Stimulated activated CD4-positive, alpha-beta T cell treated with anti-CD3 and anti-CD28 coated beads, TNF-alpha, amount 100 ng/mL, for 48 hours (primary cell): Measurements from ENCODE around the gene TMEM11.

ENCODE experiments used
- DNase-seq, 3 donors: peaks; one replicate each; pipeline ENCODE4 v3.0.0-alpha.2; 2020; ENCODE audit warnings: low read depth in 3 of 3

Gene TMEM11

GRCh38 chr17:21184570-21184969, 29.4 kb downstream of the TMEM11 start:
- no peak for DNase-seq

- DNase-seq: no peak
These were observed 30.5 kb downstream of the TMEM11 start for GRCh38 chr17:21183468-21183867.

- DNase-seq: no peak
These were observed 35.9 kb downstream of the TMEM11 start for GRCh38 chr17:21177854-21178600.

DNA sequence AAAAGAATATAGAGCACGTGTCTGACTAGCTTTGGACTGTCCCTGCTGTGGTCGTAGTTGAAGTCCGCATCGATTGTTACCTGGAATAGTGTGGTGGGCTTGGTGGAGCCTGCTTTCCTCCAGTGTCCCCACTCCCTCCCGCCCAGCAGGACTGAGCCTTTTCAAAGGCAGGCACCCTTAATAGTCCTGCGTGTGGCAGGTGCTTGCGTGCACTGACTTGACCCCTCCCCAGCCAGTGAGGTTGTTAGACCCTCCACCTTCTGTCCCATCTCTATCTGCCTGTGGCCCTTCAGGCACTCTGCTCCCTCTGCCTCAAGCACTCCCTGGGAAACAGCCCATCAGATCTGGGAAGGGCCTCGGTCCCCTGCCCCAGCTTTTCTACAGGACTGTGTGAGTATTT, 36.6 kb downstream of the TMEM11 start:
- no peak for DNase-seq

DNA sequence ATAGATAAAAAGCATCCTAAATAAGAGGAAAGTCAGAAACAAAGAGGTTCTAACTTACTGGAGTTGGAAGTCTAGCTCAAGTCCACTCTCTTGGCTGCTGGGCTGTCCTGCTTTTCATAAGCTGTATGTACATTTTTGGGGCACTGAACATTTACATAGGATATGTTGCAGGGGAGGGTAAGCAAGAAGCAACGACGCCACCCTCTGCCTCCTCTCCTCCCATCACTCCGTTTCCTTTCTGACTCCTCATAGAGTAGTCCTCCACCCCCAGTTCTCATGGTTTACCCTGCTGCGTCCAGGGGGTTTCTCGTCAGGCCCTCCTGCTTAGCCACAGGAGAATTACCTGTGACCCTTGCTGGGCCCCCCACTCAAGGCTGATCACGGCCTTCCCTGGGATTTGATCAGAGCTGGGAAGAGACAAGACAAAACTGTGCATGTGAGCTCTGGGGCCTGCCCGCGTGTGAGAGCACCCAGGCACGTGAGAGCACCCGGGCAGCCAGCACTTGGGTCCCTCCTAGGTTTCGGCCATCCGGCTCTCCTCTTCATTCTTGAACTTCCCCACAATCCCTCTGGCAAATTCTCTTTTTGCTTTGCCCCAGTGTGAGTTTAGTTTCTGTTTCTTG, 37.1 kb downstream of the TMEM11 start:
- DNase-seq: no peak

GRCh38 chr17:21174713-21175112, 39.2 kb downstream of the TMEM11 start:
- no peak for DNase-seq

DNA sequence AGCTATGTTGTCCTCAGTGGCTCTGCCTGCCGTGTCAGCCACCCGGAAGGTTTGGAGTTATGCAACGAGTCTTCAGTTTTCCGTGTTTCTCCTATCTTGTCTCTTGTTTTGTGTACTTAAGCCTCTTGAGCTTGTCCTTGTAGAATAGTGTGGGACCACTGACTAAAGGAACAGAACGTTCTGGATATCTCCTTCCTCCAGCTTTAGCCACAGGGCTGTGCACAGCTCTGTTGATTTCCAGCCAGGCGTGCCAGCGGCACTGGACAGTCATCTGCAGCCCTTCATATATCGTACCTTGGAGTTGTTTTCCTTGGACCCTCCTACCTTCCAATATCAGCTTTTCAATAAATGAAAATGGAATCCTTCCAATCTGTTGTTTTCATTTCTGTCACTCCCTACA, 39.8 kb downstream of the TMEM11 start:
- DNase-seq: no peak

DNA sequence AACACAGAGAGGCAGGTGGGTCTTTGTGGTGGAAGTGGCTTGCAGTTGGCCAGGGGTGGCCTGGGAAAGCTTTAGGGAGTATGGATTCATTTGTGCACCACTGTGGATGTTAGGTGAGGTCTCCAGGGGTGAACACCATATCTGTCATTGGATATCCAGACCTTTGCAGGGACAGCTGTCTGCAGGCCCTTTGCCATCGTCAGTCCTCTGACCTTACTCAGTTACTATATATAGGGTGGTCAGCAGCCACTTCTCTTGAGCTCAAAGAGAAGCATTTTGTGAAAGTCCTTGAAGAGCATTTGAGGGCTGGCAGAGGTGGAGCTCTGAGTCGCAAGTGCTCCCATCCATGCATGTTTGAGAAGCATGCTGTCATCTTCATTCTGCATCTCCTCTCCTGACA, 40.4 kb downstream of the TMEM11 start:
- no peak for DNase-seq

- no peak for DNase-seq
These were observed 41.1 kb downstream of the TMEM11 start for GRCh38 chr17:21172846-21173245.

DNA sequence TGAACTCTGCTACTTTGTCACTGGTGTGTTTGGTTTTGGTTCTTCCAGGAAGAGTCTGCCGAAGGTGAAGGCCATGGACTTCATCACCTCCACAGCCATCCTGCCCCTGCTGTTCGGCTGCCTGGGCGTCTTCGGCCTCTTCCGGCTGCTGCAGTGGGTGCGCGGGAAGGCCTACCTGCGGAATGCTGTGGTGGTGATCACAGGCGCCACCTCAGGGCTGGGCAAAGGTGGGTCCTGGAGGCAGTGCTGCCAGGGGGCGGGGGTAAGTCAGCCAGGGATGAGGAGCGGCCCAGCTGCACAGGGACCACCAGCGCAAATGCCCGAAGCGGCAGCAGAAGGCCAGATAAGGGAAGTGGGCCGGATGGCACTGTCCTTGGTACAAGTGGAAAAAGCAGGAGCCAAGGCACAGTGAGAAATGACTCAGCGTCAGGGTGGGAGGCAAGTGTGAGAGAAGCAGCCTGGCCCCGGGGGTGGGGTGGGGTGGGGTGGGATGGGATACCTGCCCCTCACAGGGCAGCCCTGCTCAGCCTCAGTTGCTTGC, 41.9 kb downstream of the TMEM11 start:
- no peak for DNase-seq

- DNase-seq: no peak
These were observed 42.5 kb downstream of the TMEM11 start for GRCh38 chr17:21171309-21171922.

- no peak for DNase-seq
These were observed 43.2 kb downstream of the TMEM11 start for GRCh38 chr17:21170809-21171208.

DNA sequence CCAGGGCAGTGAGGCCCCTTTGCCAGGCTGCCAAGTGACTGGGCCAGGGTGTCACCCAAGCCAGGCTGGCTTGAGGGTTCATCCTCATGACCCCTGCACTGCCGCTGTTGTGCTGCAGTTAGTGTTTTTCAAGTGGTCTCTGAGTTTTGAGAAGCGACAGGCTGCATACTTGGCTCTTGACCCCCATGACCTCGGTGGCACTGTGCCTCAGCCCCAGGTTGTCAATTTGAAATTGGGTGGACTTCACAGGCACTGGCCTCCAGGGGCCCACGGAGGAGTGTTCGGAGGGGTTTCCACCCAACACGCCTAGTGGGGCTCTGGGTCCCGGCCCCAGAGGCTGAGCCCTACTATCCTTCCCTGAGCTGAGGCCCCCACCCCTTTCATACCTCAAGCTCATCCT, 44.5 kb downstream of the TMEM11 start:
- DNase-seq: no peak

DNA sequence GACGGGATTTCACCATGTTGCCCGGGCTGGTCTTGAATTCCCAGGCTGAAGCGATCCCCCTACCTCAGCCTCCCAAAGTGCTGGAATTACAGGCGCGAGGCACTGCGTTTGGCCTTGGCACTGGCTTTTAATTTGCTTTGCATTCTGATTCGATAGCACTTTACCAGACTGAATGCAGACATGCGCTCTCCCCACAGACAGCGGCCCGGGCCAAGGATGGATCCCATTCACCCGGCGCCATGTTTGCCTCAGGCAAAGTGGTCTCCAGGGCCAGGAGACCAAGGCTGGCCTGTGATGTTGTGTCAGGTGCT, 45.5 kb downstream of the TMEM11 start:
- no peak for DNase-seq

- no peak for DNase-seq
These were observed 46.7 kb downstream of the TMEM11 start for GRCh38 chr17:21167303-21167702.

GRCh38 chr17:21166595-21167210, 47.3 kb downstream of the TMEM11 start:
- DNase-seq: no peak

GRCh38 chr17:21165922-21166594, 47.9 kb downstream of the TMEM11 start:
- no peak for DNase-seq

- no peak for DNase-seq
These were observed 49.3 kb downstream of the TMEM11 start for GRCh38 chr17:21164620-21165019.

- no peak for DNase-seq
These were observed 49.7 kb downstream of the TMEM11 start for GRCh38 chr17:21164216-21164615.

DNA sequence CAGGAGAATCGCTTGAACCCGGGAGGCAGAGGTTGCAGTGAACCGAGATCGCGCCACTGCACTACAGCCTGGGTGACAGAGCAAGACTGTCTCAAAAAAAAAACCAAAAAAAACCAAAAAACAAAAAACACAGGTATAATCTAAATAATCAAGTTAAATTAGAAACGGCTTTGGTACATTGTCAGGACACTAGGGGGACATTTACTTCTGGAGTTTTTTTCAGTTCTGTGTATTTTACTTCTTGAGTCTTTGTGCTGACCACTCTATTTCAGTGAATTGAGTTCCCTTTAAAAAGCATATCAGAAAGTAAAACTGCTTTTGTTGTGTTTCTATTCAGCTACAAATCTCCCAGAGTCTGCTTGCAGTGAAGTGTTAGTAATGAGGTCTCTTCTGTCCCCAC, 50.9 kb downstream of the TMEM11 start:
- no peak for DNase-seq

DNA sequence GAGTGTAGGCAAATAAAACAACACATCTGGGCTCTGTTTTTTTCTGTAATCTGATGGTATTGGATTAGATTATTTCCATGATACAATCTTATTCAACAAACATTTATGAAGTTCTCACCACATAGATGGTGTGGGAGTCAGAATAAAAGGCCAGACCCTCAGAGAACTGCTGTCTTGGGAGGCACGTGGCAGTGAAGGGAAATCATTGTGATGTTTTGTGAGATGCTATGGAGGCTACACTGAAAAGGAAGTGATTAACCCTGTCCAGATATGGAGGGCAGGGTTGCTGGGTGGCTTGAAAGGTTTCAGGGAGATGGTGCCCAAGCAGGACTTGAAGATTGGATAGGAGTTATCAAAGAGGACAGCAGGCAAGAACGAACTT, 51.6 kb downstream of the TMEM11 start:
- DNase-seq: no peak
